Lung (tissue), 12 donors: Measurements from ENCODE around the gene KCNJ6. TPM values are rescaled to one million over a fixed set of nuclear protein-coding genes. Genes with fewer than 3 reads are reported as not detected.

Source experiments
- ATAC-seq: fragments of 200-7000 bp; cut with Tn5 transposase; one replicate; pipeline ENCODE4 v1.9.1; 2020; ENCODE audit warnings: moderate number of reproducible peaks; ENCODE audit not compliant: insufficient read depth, low FRiP score
- DNase-seq, 3 donors: peaks; one replicate each; pipeline ENCODE4 v3.0.0-alpha.2; 2013 to 2017
- H3K27ac ChIP-seq, 2 donors: one replicate each; pipeline ENCODE4 v1.5.1; 2013; ENCODE audit warnings: mild to moderate bottlenecking in 2 of 2, moderate library complexity in 2 of 2, control low read depth in 1 of 2, inconsistent platforms in 1 of 2, low read depth in 1 of 2, low read length in 1 of 2
- H3K27me3 ChIP-seq, 3 donors: one replicate each; pipeline ENCODE4 v1.5.1; 2013; ENCODE audit warnings: low read length in 2 of 3; ENCODE audit not compliant: control insufficient read depth in 3 of 3, insufficient read depth in 3 of 3
- H3K36me3 ChIP-seq, 4 donors: one replicate each; pipeline ENCODE4 v1.5.1; 2013; ENCODE audit warnings: low read length in 4 of 4, mild to moderate bottlenecking in 1 of 4, moderate library complexity in 1 of 4; ENCODE audit not compliant: control insufficient read depth in 4 of 4, insufficient read depth in 4 of 4
- H3K4me1 ChIP-seq, 5 donors: one replicate each; pipeline ENCODE4 v1.5.1; 2013; ENCODE audit warnings: low read length in 5 of 5, mild to moderate bottlenecking in 2 of 5, moderate library complexity in 1 of 5; ENCODE audit not compliant: control insufficient read depth in 5 of 5, insufficient read depth in 5 of 5
- H3K4me3 ChIP-seq: one replicate; pipeline ENCODE4 v1.5.1; 2013; ENCODE audit warnings: mild to moderate bottlenecking, control low read depth, moderate library complexity
- H3K9ac ChIP-seq, 2 donors: one replicate each; pipeline ENCODE4 v1.5.1; 2013; ENCODE audit warnings: low read length in 2 of 2, control low read depth in 1 of 2; ENCODE audit not compliant: insufficient read depth in 1 of 2
- H3K9me3 ChIP-seq, 4 donors: one replicate each; pipeline ENCODE4 v1.5.1; 2013; ENCODE audit warnings: low read length in 3 of 4, mild to moderate bottlenecking in 1 of 4, moderate library complexity in 1 of 4; ENCODE audit not compliant: control insufficient read depth in 4 of 4, insufficient read depth in 3 of 4
- WGBS, 2 donors: extraction: QIAGEN DNeasy Blood & Tissue Kit; methylation state at CpG; one replicate each; pipeline ENCODE4 v1.1.7; 2013; 5-methylcytosine and 5-hydroxymethylcytosine counted together
- polyA plus RNA-seq, 2 donors: library from polyadenylated mRNA; stranded (reverse); fragments of 200-250 nt; gene quantifications; one replicate each; pipeline ENCODE4 v1.2.1, GENCODE V29; 2013
- total RNA-seq, 2 donors: library from RNA; depleted of rRNA in 1 of 2; stranded (reverse); fragments of >200 nt in 1 of 2; gene quantifications; one replicate each; pipeline ENCODE4 v1.2.1, GENCODE V29; 2014 to 2021
- TF ChIP-seq, protein P1 (sequence below): IDR thresholded peaks from 2 replicates; pipeline ENCODE4 v1.5.1; 2012; ENCODE audit warnings: mild to moderate bottlenecking; ENCODE audit errors: control extremely low read depth, extremely low read depth
- donor health status: control.
- donor health status: control.
- donor health status: Bipolar disorder and iron deficiency.
- donor health status: healthy.
- donor health status: DM: yes; HTN: yes; CAD: no.

The KCNJ6 gene
- total and polyA plus RNA-seq, 4 donors = 0.01 to 0.31 (median 0.03) TPM

DNA sequence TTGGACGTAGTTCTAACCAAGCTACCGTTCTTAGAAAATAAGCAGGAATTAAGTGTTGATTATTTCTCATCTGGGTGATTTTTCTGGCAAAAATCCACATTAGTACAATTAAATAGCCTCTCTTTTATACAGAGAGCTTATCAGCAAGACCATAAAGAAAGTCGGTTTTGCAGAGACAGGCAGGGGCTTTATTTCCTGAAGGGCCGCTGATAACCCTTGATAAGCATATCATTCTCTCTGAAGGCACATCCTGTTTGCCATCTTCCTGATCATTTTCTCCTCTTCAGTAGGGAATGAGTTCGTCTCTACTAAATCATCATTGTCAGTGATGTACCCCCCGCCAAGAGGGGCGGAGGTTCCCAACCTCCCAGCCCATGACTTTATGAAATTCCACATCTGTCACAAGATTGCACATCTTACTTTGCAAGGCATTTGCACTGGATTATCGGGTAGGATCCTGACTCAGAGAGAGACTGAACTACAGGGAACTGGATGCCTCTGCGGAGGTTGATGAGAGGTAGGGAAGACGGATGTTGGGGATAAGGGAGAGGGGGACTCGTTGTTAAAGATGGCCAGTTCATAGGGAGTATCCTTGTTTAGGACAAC, 115.7 kb downstream of the KCNJ6 start:
- Histone ChIP-seq H3K9me3 (peaks cover 0 to 3% (median 2%) of the 10 kb centered on the region in 4 donors), H3K4me3 (no peak overlapping the region), H3K27ac (no peak overlapping the region), H3K9ac (no peak overlapping the region), H3K4me1 (peaks cover 0 to 10% (median 8%) of the 10 kb centered on the region in 5 donors), H3K27me3 (no peaks in the 10 kb centered on the region), H3K36me3 (no peaks in the 10 kb centered on the region)
- DNase-seq (peak; percentile 14 to 41 (median 35)), ATAC-seq (no peak)
- WGBS, 2 donors = 35 to 50% methylated on average over 11 of the region's 11 CpGs
- TF ChIP-seq, protein P1, sequence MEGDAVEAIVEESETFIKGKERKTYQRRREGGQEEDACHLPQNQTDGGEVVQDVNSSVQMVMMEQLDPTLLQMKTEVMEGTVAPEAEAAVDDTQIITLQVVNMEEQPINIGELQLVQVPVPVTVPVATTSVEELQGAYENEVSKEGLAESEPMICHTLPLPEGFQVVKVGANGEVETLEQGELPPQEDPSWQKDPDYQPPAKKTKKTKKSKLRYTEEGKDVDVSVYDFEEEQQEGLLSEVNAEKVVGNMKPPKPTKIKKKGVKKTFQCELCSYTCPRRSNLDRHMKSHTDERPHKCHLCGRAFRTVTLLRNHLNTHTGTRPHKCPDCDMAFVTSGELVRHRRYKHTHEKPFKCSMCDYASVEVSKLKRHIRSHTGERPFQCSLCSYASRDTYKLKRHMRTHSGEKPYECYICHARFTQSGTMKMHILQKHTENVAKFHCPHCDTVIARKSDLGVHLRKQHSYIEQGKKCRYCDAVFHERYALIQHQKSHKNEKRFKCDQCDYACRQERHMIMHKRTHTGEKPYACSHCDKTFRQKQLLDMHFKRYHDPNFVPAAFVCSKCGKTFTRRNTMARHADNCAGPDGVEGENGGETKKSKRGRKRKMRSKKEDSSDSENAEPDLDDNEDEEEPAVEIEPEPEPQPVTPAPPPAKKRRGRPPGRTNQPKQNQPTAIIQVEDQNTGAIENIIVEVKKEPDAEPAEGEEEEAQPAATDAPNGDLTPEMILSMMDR = no peak

- peaks cover 0 to 3% (median 2%) of the 10 kb centered on the region in 4 donors for H3K9me3 ChIP-seq
- ATAC-seq (no peak), DNase-seq (no peak)
- H3K36me3 ChIP-seq = no peaks in the 10 kb centered on the region
- no peak overlapping the region for H3K27ac ChIP-seq
- TF ChIP-seq, protein P1 = no peak
- no peak overlapping the region for H3K9ac ChIP-seq
- 62 to 66% methylated on average over 2 of the region's 2 CpGs for WGBS, 2 donors
- peaks cover 0 to 10% (median 8%) of the 10 kb centered on the region in 5 donors for H3K4me1 ChIP-seq
- H3K27me3 ChIP-seq = no peaks in the 10 kb centered on the region
- H3K4me3 ChIP-seq = no peak overlapping the region
Measured at GRCh38 chr21:37800057-37800455, 116.2 kb downstream of the KCNJ6 start.

DNA sequence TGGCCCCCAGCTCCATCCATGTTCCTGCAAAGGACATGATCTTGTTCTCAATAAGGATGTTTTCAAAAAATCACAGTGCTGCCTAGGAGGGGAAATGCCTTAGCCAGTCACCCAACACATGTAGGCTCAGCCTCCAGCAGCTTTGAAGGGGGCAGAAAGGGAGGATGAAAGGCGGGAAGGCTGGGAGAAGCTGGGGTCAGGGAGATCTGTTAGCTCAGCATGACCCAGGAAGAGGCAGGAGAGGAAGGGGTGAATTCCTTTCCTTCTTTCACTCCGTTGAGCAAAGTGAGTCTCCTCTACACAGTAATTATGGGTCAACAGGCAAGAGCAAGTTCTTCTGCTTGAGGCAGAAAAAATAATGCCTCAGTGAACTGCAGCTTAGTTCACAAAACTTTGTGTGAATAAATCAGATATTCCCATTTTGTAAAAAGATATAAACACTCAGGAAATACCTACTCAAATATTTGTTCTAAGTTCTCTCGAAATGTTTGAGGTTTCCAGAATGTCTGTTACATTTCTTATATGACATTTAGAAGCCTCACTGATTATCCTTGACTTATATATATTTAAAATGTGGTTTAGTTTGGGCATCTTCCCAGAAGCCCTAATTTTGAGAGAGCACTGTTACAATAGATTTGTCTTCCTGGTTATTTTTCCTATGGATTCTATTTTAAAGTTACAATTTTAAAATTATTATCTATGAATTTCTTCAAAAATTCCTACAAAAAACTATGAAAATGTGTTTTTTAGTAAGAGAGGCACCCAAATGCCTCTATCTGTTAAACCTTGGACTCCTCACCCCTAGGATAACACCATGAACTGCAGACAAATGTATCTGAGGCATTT, 116.8 kb downstream of the KCNJ6 start:
- Histone ChIP-seq H3K27me3 (no peaks in the 10 kb centered on the region), H3K27ac (no peak overlapping the region), H3K36me3 (no peaks in the 10 kb centered on the region), H3K9me3 (peaks cover 0 to 3% (median under 1%) of the 10 kb centered on the region in 4 donors), H3K9ac (no peak overlapping the region), H3K4me3 (no peak overlapping the region), H3K4me1 (peaks cover 0 to 10% (median 8%) of the 10 kb centered on the region in 5 donors)
- TF ChIP-seq, protein P1 = no peak
- 39 to 43% methylated on average over 3 of the region's 3 CpGs for WGBS, 2 donors
- no peak for ATAC-seq
- no peak for DNase-seq
